A673 (cell line): ENCODE measurements around the gene UTY. TPM values are rescaled to one million over a fixed set of nuclear protein-coding genes. Genes with fewer than 3 reads are reported as not detected.

Source experiments
- BruUV-seq: library from RNA; stranded (reverse); fragments of 400-500 nt; replicated peaks from 2 replicates; lab custom pipeline; 2021; lab: Mats Ljungman, UMichigan
- CTCF ChIA-PET: fragments of 300-600 bp; sonication (Branson Sonifier 250); formaldehyde crosslinking; loops from one replicate; lab custom pipeline; 2022; ENCODE audit warnings: antibody characterized with exemption; lab: Charles Lee
- POLR2A ChIA-PET: fragments of 300-600 bp; sonication (Branson Sonifier 250); formaldehyde crosslinking; loops from one replicate; lab custom pipeline; 2022; ENCODE audit warnings: antibody characterized with exemption; ENCODE audit not compliant: low non-redundant PET; lab: Charles Lee
- DNase-seq: peaks from one replicate; pipeline ENCODE4 v3.0.0-alpha.2; 2015; ENCODE audit warnings: low spot score
- H3K27ac ChIP-seq: fragments of 200-600 bp; sonication (generic); 2 replicates; pipeline ENCODE4 v1.5.1; 2016; ENCODE audit warnings: mixed run types, low read depth, mild to moderate bottlenecking, mixed read lengths, antibody characterized with exemption, low read length; ENCODE audit not compliant: poor library complexity, severe bottlenecking
- H3K27me3 ChIP-seq: fragments of 200-600 bp; sonication (generic); replicated peaks from 2 replicates; pipeline ENCODE4 v1.6.1; 2017; ENCODE audit warnings: mixed run types, low read depth, mild to moderate bottlenecking, mixed read lengths, antibody characterized with exemption, low read length; ENCODE audit not compliant: insufficient read depth, poor library complexity
- H3K36me3 ChIP-seq: fragments of 200-600 bp; sonication (generic); 2 replicates; pipeline ENCODE4 v1.6.1; 2016; ENCODE audit warnings: mixed run types, mild to moderate bottlenecking, mixed read lengths, antibody characterized with exemption, low read length; ENCODE audit not compliant: insufficient read depth, poor library complexity, severe bottlenecking
- H3K4me1 ChIP-seq: fragments of 200-600 bp; sonication (generic); 2 replicates; pipeline ENCODE4 v1.6.1; 2017; ENCODE audit warnings: mixed run types, mild to moderate bottlenecking, mixed read lengths, antibody characterized with exemption, low read length; ENCODE audit not compliant: insufficient read depth, poor library complexity, severe bottlenecking
- H3K4me3 ChIP-seq: fragments of 200-600 bp; sonication (generic); 2 replicates; pipeline ENCODE4 v1.5.1; 2016; ENCODE audit warnings: low read depth, mixed run types, mild to moderate bottlenecking, mixed read lengths, low read length; ENCODE audit not compliant: poor library complexity, severe bottlenecking
- H3K9me3 ChIP-seq: fragments of 200-600 bp; sonication (generic); 2 replicates; pipeline ENCODE4 v1.6.1; 2016; ENCODE audit warnings: mixed run types, low read depth, mild to moderate bottlenecking, mixed read lengths, antibody characterized with exemption, low read length; ENCODE audit not compliant: poor library complexity, severe bottlenecking
- CTCF ChIP-seq: fragments of 300-800, 200-600 bp; sonication (generic); conservative IDR thresholded peaks from 2 replicates; pipeline ENCODE4 v1.5.1; 2017; ENCODE audit warnings: low read depth, mild to moderate bottlenecking, antibody characterized with exemption, low read length, moderate library complexity, mixed read lengths
- EZH2 ChIP-seq: fragments of 200-600 bp; sonication (generic); IDR thresholded peaks from 2 replicates; pipeline ENCODE4 v1.6.1; 2017; ENCODE audit warnings: borderline replicate concordance, low read depth, mild to moderate bottlenecking, mixed read lengths, antibody characterized with exemption, low read length; ENCODE audit not compliant: poor library complexity, severe bottlenecking
- intact Hi-C: fragments of 100-400 bp; cut with micrococcal nuclease; formaldehyde crosslinking; loops from one replicate; pipeline ENCODE4 v1.10.0; 2022; ENCODE audit not compliant: unreplicated experiment
- total RNA-seq: library from RNA; stranded (reverse); gene quantifications from 2 replicates; pipeline ENCODE4 v1.2.3, GENCODE V29; 2021

The UTY gene
- total RNA-seq, 1 experiment from 2014 or later = not detected

GRCh38 chrY:13339939-13340338 lies 139.9 kb downstream of the UTY start:
- no peak for TF ChIP-seq CTCF
- TF ChIP-seq EZH2 = no peak
- intact Hi-C loops = no loop called here
- no peaks in the 10 kb centered on the region for H3K27me3 ChIP-seq
- no peaks in the 10 kb centered on the region for H3K36me3 ChIP-seq
- no peak overlapping the region for H3K27ac ChIP-seq
- H3K4me3 ChIP-seq = no peak overlapping the region
- CTCF ChIA-PET = no interaction called here
- POLR2A ChIA-PET = no interaction called here
- no peaks in the 10 kb centered on the region for H3K9me3 ChIP-seq
- BruUV-seq = no TSS peak
- H3K4me1 ChIP-seq = no peaks in the 10 kb centered on the region
- DNase-seq = no peak

- H3K27me3 ChIP-seq = no peaks in the 10 kb centered on the region
- POLR2A ChIA-PET = no interaction called here
- no peak overlapping the region for H3K4me3 ChIP-seq
- no peaks in the 10 kb centered on the region for H3K4me1 ChIP-seq
- no peak for DNase-seq
- H3K36me3 ChIP-seq = no peaks in the 10 kb centered on the region
- CTCF ChIA-PET = no interaction called here
- H3K27ac ChIP-seq = no peak overlapping the region
- H3K9me3 ChIP-seq = no peaks in the 10 kb centered on the region
- intact Hi-C loops = no loop called here
- no TSS peak for BruUV-seq
- TF ChIP-seq EZH2 (no peak), CTCF (no peak)
Measured at GRCh38 chrY:13339381-13339780, 140.5 kb downstream of the UTY start.

GRCh38 chrY:13338711-13339110 lies 141.1 kb downstream of the UTY start:
- TF ChIP-seq EZH2 (no peak), CTCF (no peak)
- ChIA-PET POLR2A (no interaction called here), CTCF (no interaction called here)
- no TSS peak for BruUV-seq
- no peak for DNase-seq
- H3K27me3 ChIP-seq = no peaks in the 10 kb centered on the region
- intact Hi-C loops = no loop called here
- no peaks in the 10 kb centered on the region for H3K9me3 ChIP-seq
- no peak overlapping the region for H3K27ac ChIP-seq
- H3K36me3 ChIP-seq = no peaks in the 10 kb centered on the region
- H3K4me3 ChIP-seq = no peak overlapping the region
- no peaks in the 10 kb centered on the region for H3K4me1 ChIP-seq
